Lung (tissue), 11 donors: ENCODE measurements around the gene CCR5AS.

Experiments used
- ATAC-seq: fragments of 200-7000 bp; cut with Tn5 transposase; one replicate; pipeline ENCODE4 v1.9.1; 2020; ENCODE audit warnings: moderate number of reproducible peaks; ENCODE audit not compliant: insufficient read depth, low FRiP score
- DNase-seq, 3 donors: peaks; one replicate each; pipeline ENCODE4 v3.0.0-alpha.2; 2013 to 2017
- H3K27ac ChIP-seq, 2 donors: one replicate each; pipeline ENCODE4 v1.5.1; 2013; ENCODE audit warnings: mild to moderate bottlenecking in 2 of 2, moderate library complexity in 2 of 2, control low read depth in 1 of 2, inconsistent platforms in 1 of 2, low read depth in 1 of 2, low read length in 1 of 2
- H3K27me3 ChIP-seq, 3 donors: one replicate each; pipeline ENCODE4 v1.5.1; 2013; ENCODE audit warnings: low read length in 2 of 3; ENCODE audit not compliant: control insufficient read depth in 3 of 3, insufficient read depth in 3 of 3
- H3K36me3 ChIP-seq, 4 donors: one replicate each; pipeline ENCODE4 v1.5.1; 2013; ENCODE audit warnings: low read length in 4 of 4, mild to moderate bottlenecking in 1 of 4, moderate library complexity in 1 of 4; ENCODE audit not compliant: control insufficient read depth in 4 of 4, insufficient read depth in 4 of 4
- H3K4me1 ChIP-seq, 5 donors: one replicate each; pipeline ENCODE4 v1.5.1; 2013; ENCODE audit warnings: low read length in 5 of 5, mild to moderate bottlenecking in 2 of 5, moderate library complexity in 1 of 5; ENCODE audit not compliant: control insufficient read depth in 5 of 5, insufficient read depth in 5 of 5
- H3K4me3 ChIP-seq: one replicate; pipeline ENCODE4 v1.5.1; 2013; ENCODE audit warnings: mild to moderate bottlenecking, control low read depth, moderate library complexity
- H3K9ac ChIP-seq, 2 donors: one replicate each; pipeline ENCODE4 v1.5.1; 2013; ENCODE audit warnings: low read length in 2 of 2, control low read depth in 1 of 2; ENCODE audit not compliant: insufficient read depth in 1 of 2
- H3K9me3 ChIP-seq, 4 donors: one replicate each; pipeline ENCODE4 v1.5.1; 2013; ENCODE audit warnings: low read length in 3 of 4, mild to moderate bottlenecking in 1 of 4, moderate library complexity in 1 of 4; ENCODE audit not compliant: control insufficient read depth in 4 of 4, insufficient read depth in 3 of 4
- WGBS, 2 donors: extraction: QIAGEN DNeasy Blood & Tissue Kit; methylation state at CpG; one replicate each; pipeline ENCODE4 v1.1.7; 2013; 5-methylcytosine and 5-hydroxymethylcytosine counted together
- TF ChIP-seq, protein P1 (sequence below): IDR thresholded peaks from 2 replicates; pipeline ENCODE4 v1.5.1; 2012; ENCODE audit warnings: mild to moderate bottlenecking; ENCODE audit errors: control extremely low read depth, extremely low read depth
- donor health status: control.
- donor health status: control.
- donor health status: Bipolar disorder and iron deficiency.
- donor health status: healthy.
- donor health status: DM: yes; HTN: yes; CAD: no.

Gene CCR5AS

DNA sequence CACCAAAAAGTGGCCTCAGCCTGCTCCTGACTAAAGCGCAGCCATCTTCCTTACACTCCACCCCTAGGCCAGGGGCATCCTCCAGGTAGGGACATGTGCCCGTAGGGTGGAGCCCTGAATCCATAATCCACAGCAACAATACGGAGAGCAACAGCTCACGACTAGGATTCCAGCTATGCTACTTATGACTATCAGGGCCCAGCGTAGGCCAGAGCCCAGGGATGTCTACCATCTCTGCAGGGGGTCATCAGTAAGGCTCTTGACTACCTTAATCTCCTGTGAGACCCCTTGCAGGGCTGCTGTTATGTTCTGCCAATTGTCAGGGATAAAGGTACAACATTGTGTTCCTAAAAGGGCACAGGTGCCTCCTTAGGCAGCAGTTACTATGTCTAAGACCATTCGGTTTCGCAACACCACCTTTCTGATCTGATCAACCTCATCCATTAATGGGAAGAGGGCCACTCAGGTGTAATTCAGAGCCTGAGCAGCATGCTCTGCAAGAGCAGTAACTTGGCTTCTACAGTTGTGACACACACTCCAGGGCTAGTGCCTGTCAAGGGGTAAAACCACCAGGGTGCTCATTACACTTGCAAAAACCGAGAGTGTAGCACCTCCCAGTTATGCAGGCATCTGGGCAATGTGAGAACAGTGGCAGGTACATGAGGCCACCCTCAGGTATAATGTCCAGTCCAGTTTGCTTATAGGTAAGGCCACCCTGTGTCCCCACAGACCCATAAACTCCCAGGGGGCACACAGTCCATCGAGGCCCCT is 11.2 kb upstream of the CCR5AS start:
- H3K4me1 ChIP-seq, result peaks cover 0 to 15% (median 8%) of the 10 kb centered on the region in 5 donors
- WGBS, 2 donors, result 79 to 86% methylated on average over 9 of the region's 9 CpGs
- no peak overlapping the region for H3K4me3 ChIP-seq
- DNase-seq (no peak), ATAC-seq (no peak)
- no peaks in the 10 kb centered on the region for H3K36me3 ChIP-seq
- H3K27ac ChIP-seq, result no peak overlapping the region
- TF ChIP-seq, protein P1, sequence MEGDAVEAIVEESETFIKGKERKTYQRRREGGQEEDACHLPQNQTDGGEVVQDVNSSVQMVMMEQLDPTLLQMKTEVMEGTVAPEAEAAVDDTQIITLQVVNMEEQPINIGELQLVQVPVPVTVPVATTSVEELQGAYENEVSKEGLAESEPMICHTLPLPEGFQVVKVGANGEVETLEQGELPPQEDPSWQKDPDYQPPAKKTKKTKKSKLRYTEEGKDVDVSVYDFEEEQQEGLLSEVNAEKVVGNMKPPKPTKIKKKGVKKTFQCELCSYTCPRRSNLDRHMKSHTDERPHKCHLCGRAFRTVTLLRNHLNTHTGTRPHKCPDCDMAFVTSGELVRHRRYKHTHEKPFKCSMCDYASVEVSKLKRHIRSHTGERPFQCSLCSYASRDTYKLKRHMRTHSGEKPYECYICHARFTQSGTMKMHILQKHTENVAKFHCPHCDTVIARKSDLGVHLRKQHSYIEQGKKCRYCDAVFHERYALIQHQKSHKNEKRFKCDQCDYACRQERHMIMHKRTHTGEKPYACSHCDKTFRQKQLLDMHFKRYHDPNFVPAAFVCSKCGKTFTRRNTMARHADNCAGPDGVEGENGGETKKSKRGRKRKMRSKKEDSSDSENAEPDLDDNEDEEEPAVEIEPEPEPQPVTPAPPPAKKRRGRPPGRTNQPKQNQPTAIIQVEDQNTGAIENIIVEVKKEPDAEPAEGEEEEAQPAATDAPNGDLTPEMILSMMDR, result no peak
- H3K9ac ChIP-seq, result no peak overlapping the region
- no peaks in the 10 kb centered on the region for H3K27me3 ChIP-seq
- no peaks in the 10 kb centered on the region for H3K9me3 ChIP-seq

DNA sequence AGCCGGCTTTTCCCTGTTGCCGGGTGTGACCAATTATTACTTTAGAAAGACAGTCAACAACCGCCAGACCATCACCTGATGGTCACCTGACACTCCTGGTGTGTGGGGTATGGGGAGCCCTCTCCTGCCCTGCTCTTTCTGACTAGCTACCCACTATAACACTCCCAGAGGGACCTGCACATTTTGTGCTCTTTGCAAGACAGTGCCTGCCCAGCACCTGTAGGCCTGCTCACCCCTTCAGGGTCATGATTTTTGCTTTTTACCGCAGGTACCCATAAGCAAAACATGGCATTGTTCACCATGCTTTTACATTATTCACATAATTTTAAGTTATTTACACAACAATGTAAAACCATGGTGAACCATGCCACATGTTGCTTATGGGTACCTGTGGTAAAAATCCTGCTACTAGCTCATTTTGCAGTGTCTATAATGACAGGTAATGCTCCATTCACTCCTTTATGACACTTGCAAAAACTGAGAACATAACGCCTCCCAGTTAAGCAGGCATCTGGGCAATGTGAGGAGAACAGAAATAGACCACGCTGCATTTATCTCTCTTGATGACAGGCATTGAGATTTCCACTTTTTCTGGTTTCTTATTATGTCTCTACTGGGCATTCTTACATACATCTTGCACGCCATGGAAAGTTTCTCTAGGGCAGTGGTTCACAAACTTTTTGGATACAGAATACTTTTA is 10.1 kb upstream of the CCR5AS start:
- DNase-seq (no peak), ATAC-seq (no peak)
- TF ChIP-seq, protein P1, result no peak
- WGBS, 2 donors, result 87 to 89% methylated on average over 7 of the region's 7 CpGs
- no peak overlapping the region for H3K27ac ChIP-seq
- H3K9me3 ChIP-seq, result no peaks in the 10 kb centered on the region
- no peak overlapping the region for H3K4me3 ChIP-seq
- H3K9ac ChIP-seq, result no peak overlapping the region
- H3K27me3 ChIP-seq, result no peaks in the 10 kb centered on the region
- peaks cover 0 to 18% (median 10%) of the 10 kb centered on the region in 5 donors for H3K4me1 ChIP-seq
- no peaks in the 10 kb centered on the region for H3K36me3 ChIP-seq

DNA sequence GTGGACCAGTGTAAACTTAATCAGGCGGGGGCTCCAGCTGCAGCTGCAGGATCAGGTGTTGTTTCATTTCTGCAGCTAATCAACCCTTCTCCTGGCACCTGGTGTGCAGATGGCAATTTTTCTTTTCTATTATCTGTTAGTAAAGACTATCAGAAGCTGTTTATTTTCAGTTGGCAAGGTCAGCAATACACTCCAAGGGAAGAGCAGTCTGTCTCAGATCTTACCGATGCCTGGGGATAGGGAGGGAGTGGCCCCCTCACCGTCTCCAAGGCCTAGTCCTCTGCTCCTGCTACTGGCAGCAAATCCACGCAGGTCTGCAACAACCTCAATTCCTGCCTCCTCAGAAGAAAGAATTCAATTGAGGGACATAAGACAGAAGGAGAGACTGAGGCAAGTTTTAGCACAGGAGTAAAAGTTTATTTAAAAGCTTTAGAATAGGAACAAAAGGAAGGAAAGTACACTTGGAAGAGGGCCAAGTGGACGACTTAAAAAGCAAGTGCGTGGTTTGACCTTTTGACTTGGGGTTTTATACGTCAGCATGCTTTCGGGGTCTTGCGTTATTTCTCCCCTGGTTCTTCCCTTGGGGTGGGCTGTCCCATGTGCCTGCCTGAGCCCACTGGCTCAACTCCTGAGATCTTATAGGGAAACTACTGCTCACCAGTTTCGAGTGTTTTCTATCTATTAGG is 9.4 kb upstream of the CCR5AS start:
- Histone ChIP-seq H3K4me1 (peaks cover 0 to 18% (median 11%) of the 10 kb centered on the region in 5 donors), H3K9ac (no peak overlapping the region), H3K4me3 (no peak overlapping the region), H3K9me3 (no peaks in the 10 kb centered on the region), H3K27ac (no peak overlapping the region), H3K36me3 (no peaks in the 10 kb centered on the region), H3K27me3 (no peaks in the 10 kb centered on the region)
- ATAC-seq (no peak), DNase-seq (no peak)
- TF ChIP-seq, protein P1, result no peak
- WGBS, 2 donors, result 26 to 36% methylated on average over 10 of the region's 10 CpGs
